NCI-H2107 treated with DMSO at 0.1 percent for 48 hours (cell line): Measurements from ENCODE around the gene PANK4.
"Not testable (repeated sequence)": the region's sequence is repeated elsewhere in the genome, so short reads cannot be mapped to it uniquely, and the experiment has no call there.

Experiments
- DNase-seq: peaks from one replicate; lab custom pipeline; 2025; ENCODE audit not compliant: unreplicated experiment; lab: John Stamatoyannopoulos, UW

The PANK4 gene

DNA sequence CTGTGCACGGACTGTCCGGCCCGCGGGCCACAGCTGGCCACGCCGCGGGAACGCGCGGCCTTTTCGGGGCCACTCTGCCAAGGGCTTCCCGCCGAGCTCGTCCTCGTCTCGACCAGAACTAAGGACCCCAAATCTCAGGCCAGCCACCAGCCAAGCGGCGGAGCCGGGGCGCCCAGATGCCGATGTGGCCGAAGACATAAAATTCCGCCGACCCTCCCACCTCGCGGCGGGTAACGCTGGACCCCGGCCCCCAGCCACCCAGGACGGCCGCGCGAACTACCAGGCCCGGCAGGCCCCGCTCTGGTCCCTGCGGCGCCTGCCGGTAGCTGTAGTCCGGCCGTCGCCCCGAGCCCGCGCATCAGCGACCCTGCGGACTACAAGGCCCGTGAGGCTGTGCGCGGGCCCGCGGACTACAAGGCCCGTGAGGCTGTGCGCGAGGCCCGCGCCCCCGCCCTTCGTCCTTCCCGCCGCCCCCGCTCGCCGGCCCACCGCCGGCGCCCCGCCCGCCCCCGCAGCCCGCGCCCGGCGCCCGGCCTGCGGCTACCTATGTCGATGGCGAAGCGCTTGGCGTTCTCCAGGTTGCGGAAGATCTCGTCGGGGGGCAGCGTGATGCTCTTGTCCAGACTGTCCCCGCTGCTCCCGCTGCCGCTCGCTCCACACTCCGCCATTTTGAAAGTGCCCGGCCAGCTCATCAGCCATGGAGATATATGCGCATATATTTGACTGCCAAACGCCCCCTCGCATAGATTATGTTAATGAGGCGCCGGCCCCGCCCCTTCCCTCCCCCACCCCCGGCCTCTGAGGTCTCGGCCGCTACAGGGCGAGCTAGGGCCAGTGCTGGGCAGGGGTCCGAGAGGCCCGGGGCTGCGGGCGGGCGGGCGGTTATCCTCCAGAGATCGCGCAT is at the start of gene PANK4:
Gene PANK4, minus strand, starts transcription at position 677 of the 904 bp plus-strand sequence. Its CDS starts 9 bp downstream, at position 668.
- no peak for DNase-seq

DNA sequence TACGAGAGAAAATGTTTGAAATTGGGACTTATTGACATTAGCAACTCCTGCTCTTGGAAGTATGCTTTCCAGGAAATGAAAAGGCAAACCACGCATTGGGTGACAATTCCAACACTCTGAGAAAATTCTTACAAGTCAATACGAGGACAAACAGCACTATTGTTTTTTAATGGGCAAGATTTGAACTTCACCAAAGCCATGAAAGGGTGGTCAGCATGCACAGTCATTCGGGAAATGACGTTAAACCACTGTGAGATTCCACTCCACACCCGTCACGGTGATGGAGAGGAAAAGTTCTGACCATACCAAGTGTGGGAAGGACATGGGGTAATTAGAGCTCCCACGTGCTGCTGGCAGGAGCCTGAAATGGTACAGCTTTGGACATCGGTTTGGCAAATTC is 48.0 kb upstream of the PANK4 start:
- no peak for DNase-seq

DNA sequence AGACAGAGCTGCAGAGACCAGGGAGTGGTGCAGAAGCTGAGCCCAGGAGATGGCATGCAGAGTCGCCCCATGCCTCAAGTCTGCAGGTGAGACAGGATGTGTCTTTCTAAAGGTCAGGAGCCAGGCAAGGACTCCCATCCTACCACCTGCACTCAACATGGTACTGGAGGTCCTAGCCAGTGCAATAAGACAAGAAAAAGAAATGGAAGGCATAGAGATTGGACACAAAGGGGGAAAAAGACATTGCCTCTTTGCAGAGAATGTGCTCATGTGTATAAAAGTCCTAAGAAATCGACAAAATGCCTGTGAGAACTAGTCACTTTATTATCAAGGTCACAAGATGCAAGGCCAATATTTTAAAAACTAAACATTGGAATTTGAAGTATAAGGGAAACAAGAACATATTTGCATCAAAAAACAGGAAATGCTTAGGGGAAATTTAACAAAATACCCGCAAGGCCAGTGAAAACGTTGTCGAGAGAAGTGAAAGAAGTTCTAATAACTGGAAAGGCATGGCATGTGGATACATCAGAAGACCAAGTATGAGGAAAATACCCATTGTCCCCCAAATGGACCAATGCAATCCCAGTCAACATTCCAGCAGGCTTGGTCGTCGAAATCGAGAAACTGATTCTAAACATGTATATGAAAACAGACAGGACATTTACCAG is 47.0 kb upstream of the PANK4 start:
- DNase-seq: no peak

DNA sequence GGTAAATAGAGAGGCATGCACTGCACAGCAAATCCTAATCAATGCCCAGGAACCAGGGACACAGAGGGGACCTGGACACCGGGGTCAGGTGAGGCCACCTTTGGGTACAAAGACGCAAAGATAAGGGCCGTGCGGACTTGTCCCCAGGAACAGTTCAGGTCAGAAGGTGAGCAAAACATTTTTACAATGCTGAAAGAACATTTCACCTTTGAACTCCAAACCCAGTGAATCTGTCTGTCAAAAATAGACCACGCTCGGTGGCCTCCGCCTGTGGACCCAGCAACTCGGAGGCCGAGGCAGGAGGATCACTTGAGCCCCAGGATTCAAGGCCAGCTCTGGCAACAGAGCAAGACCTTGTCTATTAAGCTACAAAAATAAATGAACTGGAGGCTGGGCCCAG is 45.0 kb upstream of the PANK4 start:
- no peak for DNase-seq

DNA sequence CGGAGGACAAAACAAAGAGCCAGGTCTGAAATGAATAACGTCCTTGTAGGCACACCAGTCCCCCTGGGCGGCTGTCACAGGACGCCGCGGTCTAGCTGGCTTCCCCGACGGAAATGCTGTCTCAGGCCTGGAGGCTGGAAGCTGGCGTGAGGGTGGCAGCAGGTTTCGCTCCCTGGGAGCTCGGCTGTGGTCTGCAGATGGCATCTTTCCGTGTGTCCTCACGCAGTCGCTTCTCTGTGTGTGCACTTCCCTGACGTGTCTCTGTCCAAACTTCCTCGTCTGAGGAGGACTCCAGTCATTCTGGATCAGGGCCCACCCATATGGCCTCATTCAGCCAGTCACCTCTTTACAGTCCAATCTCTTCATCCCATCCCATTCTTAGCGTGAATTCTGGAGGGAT is 43.9 kb upstream of the PANK4 start:
- DNase-seq: no peak

DNA sequence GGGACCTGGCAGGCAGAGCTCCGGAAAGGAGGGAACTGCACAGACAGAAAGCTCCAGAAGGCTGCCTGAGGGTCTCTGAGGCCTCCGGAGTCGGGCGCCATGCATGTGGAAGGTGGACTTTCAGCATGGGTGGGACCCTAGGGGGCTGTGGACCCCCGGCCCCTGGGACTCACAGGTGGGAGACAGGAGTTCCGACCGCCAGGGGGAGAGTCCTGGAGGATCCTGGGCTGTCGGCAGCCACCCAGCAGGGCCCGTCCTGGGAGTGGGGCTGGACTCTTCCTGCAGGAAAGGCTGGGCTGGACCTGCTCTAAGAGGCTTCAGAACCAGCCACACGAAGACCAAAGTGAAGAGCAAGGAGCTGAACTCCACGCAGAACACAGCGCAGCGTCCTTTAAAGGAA is 43.3 kb upstream of the PANK4 start:
- DNase-seq: not testable (repeated sequence)

DNA sequence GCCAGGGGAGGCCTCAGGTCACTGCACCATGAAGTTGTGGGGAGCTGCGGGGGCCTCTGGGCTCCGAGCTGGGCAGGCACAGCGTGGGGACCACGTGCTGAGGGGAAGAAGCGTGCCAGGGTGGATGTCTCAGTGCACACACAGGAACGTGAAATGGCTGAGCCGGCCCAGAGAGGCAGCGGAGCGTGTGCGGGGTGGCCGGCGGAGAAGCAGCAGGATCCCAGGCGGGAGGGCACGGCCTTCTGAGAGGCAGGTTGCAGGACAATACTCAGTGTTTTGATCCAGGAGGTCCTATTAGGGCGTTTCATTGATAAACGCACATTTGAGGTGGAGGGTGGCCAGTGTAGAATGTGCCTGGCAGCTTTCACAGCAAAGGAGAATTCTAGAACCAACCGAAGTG is 42.7 kb upstream of the PANK4 start:
- no peak for DNase-seq

DNA sequence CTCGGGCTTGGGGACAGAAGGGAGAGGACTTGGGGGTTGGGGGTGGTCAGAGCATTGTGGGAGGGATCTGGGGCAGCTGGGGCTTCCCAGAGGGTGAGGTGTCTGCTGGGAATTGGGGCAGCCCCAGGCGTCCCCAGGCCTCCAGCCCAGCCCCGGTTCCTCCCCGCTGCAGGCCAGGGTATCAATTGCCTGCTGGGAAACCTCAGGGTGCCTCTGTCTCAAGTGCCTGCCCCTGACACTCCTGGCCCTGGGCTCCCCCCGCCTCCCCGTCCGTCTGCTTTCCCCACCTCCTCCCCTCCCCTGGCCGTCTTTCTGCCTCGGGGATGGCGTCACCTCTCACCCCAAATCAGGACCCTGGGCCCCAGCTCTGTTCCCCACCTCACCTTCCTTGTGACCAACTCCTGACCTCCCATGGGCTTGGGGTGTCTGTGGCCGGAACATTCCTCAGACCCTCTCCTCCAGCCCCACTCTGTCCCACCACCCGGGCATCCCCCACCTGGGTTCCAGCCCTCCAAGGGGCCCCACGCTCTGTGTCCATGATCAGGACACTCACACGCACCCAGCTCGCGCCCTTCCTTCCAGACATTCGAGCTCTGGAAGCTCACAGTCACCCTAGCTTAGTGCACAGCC is 41.9 kb upstream of the PANK4 start:
- DNase-seq: not testable (repeated sequence)

DNA sequence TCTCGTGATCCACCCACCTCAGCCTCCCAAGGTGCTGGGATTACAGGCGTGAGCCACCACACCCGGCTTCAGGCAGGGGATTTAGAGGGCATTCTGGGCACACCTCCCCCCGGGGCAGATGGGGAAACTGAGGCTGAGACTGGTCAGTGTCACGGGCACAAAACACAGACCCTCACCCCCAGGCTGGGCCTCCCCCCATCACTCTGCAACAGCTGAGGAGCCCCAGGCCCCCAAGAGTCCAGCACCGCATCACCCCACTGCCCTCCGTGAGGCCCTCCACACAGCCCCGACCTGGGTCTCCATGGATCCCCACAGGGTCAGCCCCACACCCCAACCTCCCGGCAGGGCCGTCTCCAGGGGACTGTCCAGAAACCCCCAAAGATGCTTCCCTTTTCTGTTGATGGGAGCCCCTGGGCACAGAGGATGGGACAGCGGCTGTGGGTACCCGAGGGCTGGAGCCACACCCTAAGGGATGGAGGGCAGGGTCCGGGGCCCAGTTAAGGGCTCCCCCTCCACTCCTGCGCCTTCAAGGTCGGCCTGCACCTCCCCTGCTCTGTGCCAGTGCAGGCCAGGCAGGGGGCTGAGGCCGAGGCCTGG is 40.8 kb upstream of the PANK4 start:
- no peak for DNase-seq

DNA sequence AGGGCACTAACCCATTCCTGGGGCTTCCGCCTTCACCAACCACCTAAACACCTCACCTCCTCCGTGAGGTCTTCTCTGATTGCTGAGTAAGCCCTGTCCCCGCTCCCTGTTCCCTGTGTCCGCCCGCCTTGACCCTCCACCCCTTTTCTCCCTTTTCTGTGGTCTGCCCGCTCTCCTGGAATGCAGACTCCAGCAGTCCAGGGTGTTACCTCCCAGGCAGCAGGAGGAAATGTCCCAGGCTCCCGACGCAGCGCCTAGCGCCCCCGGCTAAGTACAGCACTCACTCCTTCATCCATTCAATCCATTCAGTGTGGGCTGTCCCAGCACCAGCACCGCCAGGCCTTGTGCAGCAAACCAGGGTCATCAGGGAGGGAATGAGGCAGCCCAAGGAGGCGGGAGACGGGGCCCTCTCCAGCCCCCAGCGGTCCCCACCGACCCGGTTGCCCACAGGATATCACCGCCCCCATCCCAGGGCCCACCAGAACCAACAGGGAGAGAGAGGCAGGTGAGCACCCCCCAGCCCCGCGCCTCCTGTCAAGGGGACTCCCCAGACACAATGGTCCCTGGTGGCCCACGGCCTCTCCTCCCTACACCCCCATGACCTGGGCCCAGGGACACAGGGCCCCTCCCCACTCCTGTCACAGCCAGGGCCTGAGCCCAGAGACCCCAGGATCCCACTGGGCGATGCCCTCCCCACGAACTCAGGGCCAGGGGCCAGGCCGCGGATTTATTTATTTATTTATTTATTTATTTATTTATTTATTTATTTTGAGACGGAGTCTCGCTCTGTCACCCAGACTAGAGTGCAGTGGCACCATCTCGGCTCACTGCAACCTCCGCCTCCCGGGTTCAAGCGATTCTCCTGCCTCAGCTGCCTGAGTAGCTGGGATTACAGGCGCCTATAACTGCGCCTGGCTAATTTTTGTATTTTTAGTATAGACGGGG is 40.0 kb upstream of the PANK4 start:
- DNase-seq: no peak

DNA sequence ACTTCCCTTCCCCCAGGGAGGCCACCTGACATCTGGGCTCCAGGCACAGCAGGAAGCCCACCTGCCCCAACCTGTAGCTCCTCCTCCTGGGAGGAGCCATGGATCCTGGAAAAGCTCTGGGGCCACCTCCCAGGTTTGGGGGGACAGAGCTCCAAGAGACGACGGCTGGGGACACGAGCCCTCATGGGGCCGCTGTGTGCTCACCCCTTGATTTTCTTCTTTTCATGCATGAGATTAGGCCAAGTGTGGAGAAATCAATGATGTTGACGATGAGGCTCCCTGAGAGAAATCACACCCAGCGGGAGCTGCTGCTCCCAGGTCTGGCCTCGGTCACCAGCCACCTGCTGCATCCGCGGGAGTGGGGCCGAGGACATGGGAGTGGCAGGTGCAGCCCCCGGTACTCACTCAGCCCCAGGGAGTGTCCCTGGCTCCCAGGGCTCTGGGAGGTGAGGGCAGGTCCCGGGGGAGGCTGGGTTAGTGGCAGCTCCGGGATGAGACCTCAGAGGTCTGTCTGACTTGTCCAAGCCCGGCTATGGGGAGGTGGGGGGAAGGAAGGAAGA is 38.5 kb upstream of the PANK4 start:
- DNase-seq: no peak

DNA sequence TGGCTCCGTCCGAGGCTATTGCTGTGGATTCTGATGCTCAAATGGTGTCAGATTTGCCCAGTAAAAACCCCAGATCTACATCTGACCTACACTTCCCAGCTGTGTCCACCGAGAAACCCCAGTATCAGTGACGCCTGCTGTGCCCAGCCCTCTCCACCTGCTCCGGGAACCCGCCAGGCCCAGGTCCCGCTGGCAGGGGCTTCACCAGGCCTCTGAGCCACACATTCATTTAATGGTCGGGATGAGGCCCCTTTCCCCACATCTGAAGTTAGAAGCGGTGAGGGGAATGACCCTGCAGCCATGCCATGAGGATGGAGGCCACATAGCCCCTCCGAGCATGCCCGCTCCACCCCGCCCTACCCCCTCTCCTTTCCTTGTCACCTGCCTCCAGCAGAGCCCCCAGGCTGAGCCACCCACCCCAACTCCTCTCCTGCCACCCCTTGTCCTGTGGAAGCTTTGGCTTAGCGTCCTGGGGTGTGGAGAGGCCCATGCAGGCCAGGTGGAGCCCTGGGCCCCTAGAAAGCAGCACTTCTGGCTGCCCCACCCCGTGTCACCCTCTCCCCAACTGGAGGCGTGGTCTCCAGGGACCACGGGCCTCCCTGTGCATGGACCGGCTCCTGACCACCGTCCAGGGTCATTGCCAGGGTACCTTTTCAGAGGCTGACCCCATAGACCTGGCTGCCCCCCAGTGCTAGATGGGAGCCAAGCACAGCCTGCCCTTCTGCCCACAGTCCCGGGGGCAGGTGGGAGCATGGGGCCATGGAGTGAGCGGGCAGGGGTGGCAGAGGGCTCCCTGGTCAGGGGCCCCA is 37.8 kb upstream of the PANK4 start:
- no peak for DNase-seq

DNA sequence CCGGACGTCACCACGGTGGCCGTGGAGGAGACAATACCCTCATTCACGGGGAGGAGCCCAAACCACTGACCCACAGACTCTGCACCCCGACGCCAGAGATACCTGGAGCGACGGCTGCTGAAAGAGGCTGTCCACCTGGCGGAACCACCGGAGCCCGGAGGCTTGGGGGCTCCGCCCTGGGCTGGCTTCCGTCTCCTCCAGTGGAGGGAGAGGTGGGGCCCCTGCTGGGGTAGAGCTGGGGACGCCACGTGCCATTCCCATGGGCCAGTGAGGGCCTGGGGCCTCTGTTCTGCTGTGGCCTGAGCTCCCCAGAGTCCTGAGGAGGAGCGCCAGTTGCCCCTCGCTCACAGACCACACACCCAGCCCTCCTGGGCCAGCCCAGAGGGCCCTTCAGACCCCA is 36.8 kb upstream of the PANK4 start:
- DNase-seq: no peak

DNA sequence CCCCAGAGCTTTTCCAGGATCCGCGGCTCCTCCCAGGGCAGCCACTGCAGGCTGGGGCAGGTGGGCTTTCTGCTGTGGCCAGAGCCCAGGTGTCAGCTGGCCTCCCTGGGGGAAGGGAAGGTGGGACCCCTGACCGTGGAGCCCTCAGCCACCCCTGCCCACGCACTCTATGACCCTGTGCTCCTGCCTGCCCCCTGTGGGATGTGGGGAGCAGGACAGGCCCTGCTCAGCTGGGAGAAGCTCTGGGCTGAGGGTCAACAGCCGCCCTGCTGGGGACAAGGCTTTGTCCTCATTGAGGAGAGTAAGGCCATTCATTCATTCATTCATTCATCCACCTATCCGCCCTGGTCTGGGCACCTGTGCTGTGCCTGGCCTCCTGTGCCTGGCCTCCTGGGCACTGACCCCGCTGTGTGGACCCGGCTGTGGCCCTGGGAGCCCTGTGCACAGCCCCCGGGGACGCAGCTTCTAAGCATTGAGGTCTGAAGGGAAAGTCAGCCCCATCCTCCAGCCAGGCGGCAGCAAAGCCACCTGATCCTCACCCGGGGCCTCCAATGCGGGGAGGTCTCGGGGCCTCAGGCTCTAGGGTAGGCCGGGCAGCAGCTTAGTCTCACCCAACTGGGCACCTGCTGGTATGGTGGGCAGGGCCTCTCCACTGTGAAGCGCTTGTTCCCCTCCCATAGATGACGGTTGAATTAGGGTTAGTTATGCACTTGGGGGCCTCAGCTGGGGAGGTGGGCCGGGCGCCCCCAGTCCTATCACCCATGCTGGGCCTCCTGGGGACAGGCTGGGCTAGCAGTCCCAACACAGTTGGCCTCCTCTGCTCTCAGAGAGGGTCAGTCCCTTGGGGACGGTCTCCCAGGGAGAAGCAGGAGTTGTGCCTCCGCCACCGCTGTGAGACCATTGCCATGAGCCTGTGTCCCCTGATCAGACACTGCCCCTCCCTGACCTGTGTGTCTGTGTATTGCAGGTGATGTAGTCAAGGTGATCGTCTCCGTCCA is 35.8 kb upstream of the PANK4 start:
- DNase-seq: no peak

DNA sequence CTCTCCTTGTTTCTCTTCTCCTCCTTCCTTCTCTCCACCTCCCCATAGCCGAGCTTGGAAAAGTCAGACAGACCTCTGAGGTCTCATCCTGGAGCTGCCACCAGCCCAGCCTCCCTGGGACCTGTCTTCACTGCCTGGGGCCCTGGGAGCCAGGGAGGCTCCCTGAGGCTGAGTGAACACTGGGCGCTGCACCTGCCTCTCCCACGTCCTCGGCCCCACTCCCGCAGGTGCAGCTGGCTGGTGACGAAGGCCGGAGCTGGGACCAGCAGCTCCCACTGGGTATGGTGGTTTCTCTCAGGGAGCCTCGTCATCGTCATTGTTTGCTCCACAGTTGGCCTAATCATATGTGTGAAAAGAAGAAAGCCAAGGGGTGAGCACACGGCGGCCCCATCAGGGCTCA is 35.0 kb upstream of the PANK4 start:
- DNase-seq: no peak

DNA sequence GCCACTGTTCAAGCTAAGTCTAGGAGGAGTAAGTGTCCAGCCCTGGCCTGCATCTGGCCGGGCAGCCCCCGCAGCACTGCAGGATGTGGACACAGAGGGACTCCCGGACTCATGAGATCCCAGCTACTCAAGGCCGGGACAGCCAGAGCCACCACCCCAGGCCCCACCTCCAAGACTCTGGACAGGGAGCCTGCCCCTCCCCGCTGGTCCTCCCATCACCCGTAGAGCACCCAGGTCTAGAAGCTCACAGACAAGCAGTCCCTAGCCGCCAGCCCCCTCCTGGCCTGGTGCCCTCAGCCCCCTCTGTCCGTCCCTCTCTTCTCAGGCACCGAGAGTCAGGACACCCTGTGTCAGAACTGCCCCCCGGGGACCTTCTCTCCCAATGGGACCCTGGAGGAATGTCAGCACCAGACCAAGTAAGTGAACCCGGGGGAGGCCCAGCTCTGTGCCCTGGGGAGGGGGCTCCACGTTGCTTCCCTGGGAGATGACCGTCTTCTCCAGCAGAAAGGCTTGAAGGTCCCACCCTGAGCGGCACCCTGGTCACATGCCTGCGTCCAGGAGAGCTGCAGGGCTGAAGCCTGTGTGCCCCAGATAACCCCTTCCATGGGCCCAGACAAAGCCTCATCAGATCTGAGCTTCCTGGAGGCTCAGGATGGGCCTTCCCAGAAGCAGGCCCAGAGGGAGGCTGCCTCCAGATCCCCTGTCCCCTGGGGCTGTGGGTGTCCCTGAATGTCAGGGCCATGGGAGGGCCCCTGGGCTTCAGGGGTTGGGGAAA is 34.1 kb upstream of the PANK4 start:
- DNase-seq: no peak
